ENCODE data around the gene CARTPT. TPM values are rescaled to one million over a fixed set of nuclear protein-coding genes. Genes with fewer than 3 reads are reported as not detected.

The CARTPT gene
- total and polyA plus RNA-seq, 2 donors (not counting 3 experiments of a cell fraction or from before 2014, with no cell fraction given): not detected

- CTCF ChIA-PET: interaction anchor here (0.9 to 1.5 kb wide), 4 partner anchors 10 to 98 kb away, joined by 3 read pairs; no protein-coding TSS in a partner anchor
- DNase-seq (ENCODE audit: low read depth, low spot score): peak; percentile 74
These were observed 19.3 kb upstream of the CARTPT start for GRCh38 chr5:71699751-71700150.

More at GRCh38 chr5:71699751-71700150, 19.3 kb upstream of the CARTPT start:
- peak overlapping the region; percentile 28 for H3K9ac ChIP-seq (replicated peaks; ENCODE audit: extremely low read depth, insufficient read depth, low read length)
- H3K36me3 ChIP-seq (ENCODE audit: control insufficient read depth in 2 of 2, extremely low read depth in 1 of 2, insufficient read depth in 2 of 2, low read length in 2 of 2): no peaks in the 10 kb centered on the region
- POLR2A ChIA-PET: no interaction called here
- no peaks in the 10 kb centered on the region for H3K9me3 ChIP-seq (replicated peaks; ENCODE audit: control insufficient read depth, insufficient read depth, low read length)
- intact Hi-C loops (cut with micrococcal nuclease) (loop anchor here (1.0 to 2.0 kb wide), 2 partner anchors 19 to 98 kb away; no protein-coding TSS in a partner anchor), dilution Hi-C loops (cut with MboI; ENCODE audit: extremely low pct_ligation_motif_present, low sequenced_read_pairs) (no loop called here)
- H3K9me1 ChIP-seq (replicated peaks; ENCODE audit: control insufficient read depth, extremely low read depth, insufficient read depth, low read length): no peaks in the 10 kb centered on the region
- peak overlapping the region; percentile 60 for H3K27ac ChIP-seq (ENCODE audit: insufficient read depth, low read depth, low read length)
- no peaks in the 10 kb centered on the region for H4K20me1 ChIP-seq (replicated peaks; ENCODE audit: control insufficient read depth, extremely low read depth, insufficient read depth, low read length)
- H3K79me2 ChIP-seq (ENCODE audit: control insufficient read depth, insufficient read depth, low read length): no peaks in the 10 kb centered on the region
- FAIRE-seq: peak; percentile 67
- H3K4me1 ChIP-seq (ENCODE audit: control insufficient read depth, extremely low read depth, insufficient read depth, low read length): peaks cover 29% of the 10 kb centered on the region
- H3K4me3 ChIP-seq (replicated peaks in 1 of 3; ENCODE audit: insufficient read depth in 1 of 3, low read depth in 1 of 3, low read length in 3 of 3): peak overlapping the region in 1 of 3 experiments; percentile 18
- TF ChIP-seq GATA2 (IDR thresholded peaks at IDR 0.05; ENCODE audit: insufficient read depth, insufficient read length, low read depth, low read length): no peak
- no peak for TF ChIP-seq POLR2AphosphoS5 (IDR thresholded peaks at IDR 0.05; ENCODE audit: insufficient read depth, low read depth, low read length)
- TF ChIP-seq MYC (IDR thresholded peaks at IDR 0.05; ENCODE audit: low read depth, low read length): no peak
- no peak for TF ChIP-seq POLR2A (IDR thresholded peaks at IDR 0.05; ENCODE audit: low read depth, low read length)
- no peak for TF ChIP-seq JUN (IDR thresholded peaks at IDR 0.05; ENCODE audit: borderline replicate concordance, insufficient read depth, insufficient read length, low read depth)
- no peak for TF ChIP-seq CTCF (IDR thresholded peaks at IDR 0.05; ENCODE audit: extremely low read depth in 1 of 2, insufficient read depth in 1 of 2, low read depth in 1 of 2, low read length in 2 of 2)
- TF ChIP-seq MAX (IDR thresholded peaks at IDR 0.05; ENCODE audit: insufficient read depth, insufficient read length): no peak
- no peak for TF ChIP-seq EZH2 (IDR thresholded peaks at IDR 0.05; ENCODE audit: borderline replicate concordance, low read depth, low read length, severe bottlenecking)
- no peak for TF ChIP-seq FOS (IDR thresholded peaks at IDR 0.05; ENCODE audit: borderline replicate concordance, insufficient read depth, low read length)
- BruUV-seq (replicated peaks): no TSS peak
- H3K27me3 ChIP-seq (ENCODE audit: control insufficient read depth in 2 of 2, insufficient read depth in 2 of 2, low read length in 2 of 2): peaks cover 18 to 19% of the 10 kb centered on the region in 2 experiments
- H3K4me2 ChIP-seq (ENCODE audit: insufficient read depth, low read length): peak overlapping the region; percentile 83
- no peak overlapping the region for H2AFZ ChIP-seq (ENCODE audit: low read depth, low read length)
